ENCODE results near the gene TRAF1.
A peak's percentile ranks its signal among the peaks of the same experiment; 100 is the strongest.

Gene TRAF1

GRCh38 chr9:120929229-120929791, 2.7 kb upstream of the TRAF1 start:
- H3K4me1 ChIP-seq (ENCODE audit: insufficient read depth, low read length): peaks cover 12% of the 10 kb centered on the region; the same call in 1 of the 2 replicates
- H3K9ac ChIP-seq (ENCODE audit: low read depth, low read length): peak overlapping the region; percentile 68; the same call in 1 of the 2 replicates

DNA sequence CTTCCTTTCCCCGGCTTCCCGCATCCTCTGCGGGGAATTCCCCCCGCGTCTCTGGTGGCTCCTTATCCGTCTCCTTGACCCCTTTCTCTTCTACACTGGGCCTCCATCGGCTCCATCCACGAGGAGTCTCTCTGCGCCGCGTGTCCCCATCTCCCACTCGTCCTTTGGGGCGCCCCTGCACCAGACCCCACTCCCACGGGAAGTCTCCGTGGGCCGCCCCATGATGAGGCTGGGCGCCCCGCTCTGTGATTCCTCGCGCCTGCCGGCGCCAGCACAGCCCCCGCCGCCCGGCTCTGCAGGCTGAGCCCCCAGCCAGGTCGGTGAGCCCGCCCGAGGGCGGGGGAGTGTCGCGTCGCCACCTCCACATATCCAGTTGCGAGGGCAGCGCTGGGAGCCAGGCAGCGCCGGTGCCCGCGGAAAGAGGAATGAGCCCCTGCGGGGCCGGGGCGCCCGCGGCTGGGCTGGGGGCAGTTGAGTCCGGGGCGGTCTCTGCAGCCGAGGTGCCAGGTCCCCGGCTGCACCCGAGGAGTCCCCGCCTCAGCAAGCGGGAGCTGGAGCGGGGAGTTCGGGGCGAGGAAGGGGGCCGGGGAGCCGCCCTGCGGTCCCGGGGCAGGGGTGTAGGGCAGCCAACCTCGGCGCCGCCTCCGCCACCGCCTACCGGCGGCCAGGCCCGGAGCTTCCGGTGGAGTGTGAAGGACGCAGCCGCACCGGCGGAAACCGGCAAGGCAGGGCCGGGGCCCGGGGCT, 2.1 kb upstream of the TRAF1 start:
- peak overlapping the region; percentile 72 for H3K4me3 ChIP-seq (ENCODE audit: low read length)
- H3K9ac ChIP-seq (ENCODE audit: low read depth, low read length): peak overlapping the region; percentile 68; the same call in 1 of the 2 replicates
- peaks cover 11% of the 10 kb centered on the region; the same call in 1 of the 2 replicates for H3K27me3 ChIP-seq (ENCODE audit: insufficient read depth, low read length)
- H3K27ac ChIP-seq (ENCODE audit: low read length): no peak overlapping the region
- H3K36me3 ChIP-seq (ENCODE audit: insufficient read depth, low read depth, low read length): no peaks in the 10 kb centered on the region
- peaks cover 12% of the 10 kb centered on the region; the same call in 1 of the 2 replicates for H3K4me1 ChIP-seq (ENCODE audit: insufficient read depth, low read length)
- no peaks in the 10 kb centered on the region for H3K9me3 ChIP-seq (ENCODE audit: insufficient read depth, low read depth, low read length)

More at GRCh38 chr9:120929229-120929791, 2.7 kb upstream of the TRAF1 start:
- H3K4me3 ChIP-seq (ENCODE audit: low read length): peak overlapping the region; percentile 72
- no peaks in the 10 kb centered on the region for H3K9me3 ChIP-seq (ENCODE audit: insufficient read depth, low read depth, low read length)
- H3K36me3 ChIP-seq (ENCODE audit: insufficient read depth, low read depth, low read length): no peaks in the 10 kb centered on the region
- peaks cover 11% of the 10 kb centered on the region; the same call in 1 of the 2 replicates for H3K27me3 ChIP-seq (ENCODE audit: insufficient read depth, low read length)
- no peak overlapping the region for H3K27ac ChIP-seq (ENCODE audit: low read length)

DNA sequence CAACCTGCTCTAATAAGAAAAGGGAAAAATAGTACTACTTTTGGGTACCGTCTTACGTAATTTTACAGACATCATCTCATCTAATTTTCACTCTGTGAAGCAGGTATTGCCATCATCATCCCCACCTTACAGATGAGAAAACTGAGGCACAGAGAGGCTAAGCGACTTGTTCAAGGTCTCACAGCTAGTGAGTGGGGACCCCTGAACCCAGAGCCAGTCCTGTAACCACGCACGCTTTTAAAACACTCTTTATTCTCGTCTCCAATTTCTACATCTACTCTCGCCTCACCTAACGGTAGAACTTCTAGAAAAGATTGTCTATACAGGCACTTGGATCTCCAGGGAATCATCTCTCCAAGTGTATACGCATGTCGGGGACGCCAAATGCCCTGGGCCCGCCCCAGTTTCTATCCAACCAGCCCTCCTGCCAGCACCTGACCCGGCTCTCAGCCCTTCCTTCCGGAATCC, 1.5 kb upstream of the TRAF1 start:
- Histone ChIP-seq H3K9me3 (ENCODE audit: insufficient read depth, low read depth, low read length) (no peaks in the 10 kb centered on the region), H3K27me3 (ENCODE audit: insufficient read depth, low read length) (peaks cover 11% of the 10 kb centered on the region; the same call in 1 of the 2 replicates), H3K9ac (ENCODE audit: low read depth, low read length) (peak overlapping the region; percentile 68; the same call in 1 of the 2 replicates), H3K27ac (ENCODE audit: low read length) (no peak overlapping the region), H3K4me3 (ENCODE audit: low read length) (peak overlapping the region; percentile 72), H3K36me3 (ENCODE audit: insufficient read depth, low read depth, low read length) (no peaks in the 10 kb centered on the region), H3K4me1 (ENCODE audit: insufficient read depth, low read length) (peaks cover 12% of the 10 kb centered on the region; the same call in 1 of the 2 replicates)

- Histone ChIP-seq H3K4me3 (ENCODE audit: low read length) (no peak overlapping the region), H3K36me3 (ENCODE audit: insufficient read depth, low read depth, low read length) (no peaks in the 10 kb centered on the region), H3K9ac (ENCODE audit: low read depth, low read length) (no peak overlapping the region), H3K27me3 (ENCODE audit: insufficient read depth, low read length) (peaks cover 11% of the 10 kb centered on the region; the same call in 1 of the 2 replicates), H3K4me1 (ENCODE audit: insufficient read depth, low read length) (peaks cover 12% of the 10 kb centered on the region; the same call in 1 of the 2 replicates), H3K9me3 (ENCODE audit: insufficient read depth, low read depth, low read length) (no peaks in the 10 kb centered on the region), H3K27ac (ENCODE audit: low read length) (no peak overlapping the region)
These were observed 846 bp upstream of the TRAF1 start for GRCh38 chr9:120927269-120928014.

GRCh38 chr9:120925535-120926396, 830 bp downstream of the TRAF1 start:
- H3K4me1 ChIP-seq (ENCODE audit: insufficient read depth, low read length): peaks cover 12% of the 10 kb centered on the region; the same call in 1 of the 2 replicates
- H3K4me3 ChIP-seq (ENCODE audit: low read length): no peak overlapping the region
- peaks cover 11% of the 10 kb centered on the region; the same call in 1 of the 2 replicates for H3K27me3 ChIP-seq (ENCODE audit: insufficient read depth, low read length)
- no peak overlapping the region for H3K27ac ChIP-seq (ENCODE audit: low read length)
- H3K9ac ChIP-seq (ENCODE audit: low read depth, low read length): no peak overlapping the region
- no peaks in the 10 kb centered on the region for H3K36me3 ChIP-seq (ENCODE audit: insufficient read depth, low read depth, low read length)
- H3K9me3 ChIP-seq (ENCODE audit: insufficient read depth, low read depth, low read length): no peaks in the 10 kb centered on the region

DNA sequence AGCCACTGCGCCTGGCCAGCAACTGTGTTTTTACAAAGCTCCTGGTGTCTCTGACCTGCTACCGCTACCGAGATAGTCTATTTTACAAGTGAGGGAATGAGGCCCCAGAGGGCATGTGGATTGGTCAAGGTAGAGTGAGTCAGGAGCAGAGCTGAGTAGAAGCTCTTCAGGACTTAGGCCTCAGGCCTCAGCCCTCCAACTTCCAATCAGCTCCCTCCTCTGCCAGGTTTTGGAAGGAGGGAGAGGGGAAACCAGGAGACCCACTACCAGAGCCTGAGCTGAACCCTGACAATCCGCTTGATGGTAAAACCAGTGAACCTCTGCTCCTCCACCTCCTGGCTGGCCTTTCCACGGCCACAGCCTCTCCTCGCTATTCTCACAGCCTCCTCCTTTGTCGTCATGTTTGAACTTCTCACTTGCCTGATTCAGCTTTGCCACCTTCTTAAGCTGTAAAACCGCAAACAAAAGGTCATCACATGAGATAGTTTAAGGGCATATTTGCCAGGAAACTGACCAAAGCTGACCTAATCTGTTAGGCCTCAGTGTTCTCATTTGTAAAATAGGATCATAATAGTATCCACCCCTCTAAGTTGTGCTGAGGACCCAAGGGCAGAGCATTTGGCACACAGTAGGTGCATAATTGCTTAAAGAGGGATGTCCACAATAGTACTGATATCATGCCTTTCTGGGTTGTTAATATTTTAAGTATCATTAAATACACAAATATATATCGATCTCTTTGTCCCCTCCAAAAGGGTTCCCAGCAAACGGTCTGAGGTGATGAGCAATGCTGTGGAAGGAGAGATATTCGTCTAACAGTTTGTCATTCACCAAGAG, 1.7 kb downstream of the TRAF1 start:
- Histone ChIP-seq H3K9ac (ENCODE audit: low read depth, low read length) (no peak overlapping the region), H3K4me3 (ENCODE audit: low read length) (no peak overlapping the region), H3K27ac (ENCODE audit: low read length) (no peak overlapping the region), H3K4me1 (ENCODE audit: insufficient read depth, low read length) (peaks cover 16% of the 10 kb centered on the region; the same call in 1 of the 2 replicates), H3K27me3 (ENCODE audit: insufficient read depth, low read length) (peaks cover 11% of the 10 kb centered on the region; the same call in 1 of the 2 replicates), H3K9me3 (ENCODE audit: insufficient read depth, low read depth, low read length) (no peaks in the 10 kb centered on the region), H3K36me3 (ENCODE audit: insufficient read depth, low read depth, low read length) (no peaks in the 10 kb centered on the region)

- Histone ChIP-seq H3K4me1 (ENCODE audit: insufficient read depth, low read length) (peaks cover 13% of the 10 kb centered on the region; the same call in 1 of the 2 replicates), H3K9me3 (ENCODE audit: insufficient read depth, low read depth, low read length) (no peaks in the 10 kb centered on the region), H3K4me3 (ENCODE audit: low read length) (no peak overlapping the region), H3K9ac (ENCODE audit: low read depth, low read length) (no peak overlapping the region), H3K36me3 (ENCODE audit: insufficient read depth, low read depth, low read length) (no peaks in the 10 kb centered on the region), H3K27me3 (ENCODE audit: insufficient read depth, low read length) (peaks cover 11% of the 10 kb centered on the region; the same call in 1 of the 2 replicates), H3K27ac (ENCODE audit: low read length) (no peak overlapping the region)
These were observed 2.8 kb downstream of the TRAF1 start for GRCh38 chr9:120923620-120924328.

GRCh38 chr9:120922404-120923195, 4.0 kb downstream of the TRAF1 start:
- no peak overlapping the region for H3K4me3 ChIP-seq (ENCODE audit: low read length)
- H3K36me3 ChIP-seq (ENCODE audit: insufficient read depth, low read depth, low read length): no peaks in the 10 kb centered on the region
- peaks cover 13% of the 10 kb centered on the region; the same call in 1 of the 2 replicates for H3K4me1 ChIP-seq (ENCODE audit: insufficient read depth, low read length)
- H3K9me3 ChIP-seq (ENCODE audit: insufficient read depth, low read depth, low read length): no peaks in the 10 kb centered on the region
- H3K27me3 ChIP-seq (ENCODE audit: insufficient read depth, low read length): peaks cover 2% of the 10 kb centered on the region; the same call in 1 of the 2 replicates
- no peak overlapping the region for H3K27ac ChIP-seq (ENCODE audit: low read length)
- H3K9ac ChIP-seq (ENCODE audit: low read depth, low read length): no peak overlapping the region

DNA sequence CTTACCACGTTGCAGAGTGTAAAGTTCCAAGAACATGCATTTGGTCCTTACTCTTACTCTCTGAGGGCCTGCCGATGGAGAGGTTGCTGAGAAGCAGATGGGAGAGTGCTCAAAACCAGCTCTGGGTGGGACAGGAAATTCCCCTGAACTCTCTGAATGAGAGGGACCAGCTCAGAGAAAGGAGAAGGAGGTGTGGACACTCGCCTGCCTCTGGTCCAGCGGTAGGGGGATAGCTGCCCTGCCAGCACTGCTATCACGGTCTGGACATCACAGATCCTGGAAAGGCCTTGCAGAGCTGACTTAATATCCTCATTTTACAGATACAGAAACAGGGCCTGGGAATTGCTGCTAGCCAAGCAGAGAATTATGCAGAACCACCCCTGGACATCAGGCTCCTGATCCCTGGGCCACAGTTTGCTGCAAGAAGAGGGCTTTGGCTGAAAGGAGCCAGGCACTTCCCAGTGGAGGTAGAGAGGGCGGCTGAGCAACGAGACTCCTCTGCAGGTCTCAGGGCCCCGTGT, 4.9 kb downstream of the TRAF1 start:
- H3K4me1 ChIP-seq (ENCODE audit: insufficient read depth, low read length): peaks cover 13% of the 10 kb centered on the region; the same call in 1 of the 2 replicates
- no peak overlapping the region for H3K9ac ChIP-seq (ENCODE audit: low read depth, low read length)
- no peaks in the 10 kb centered on the region for H3K27me3 ChIP-seq (ENCODE audit: insufficient read depth, low read length)
- no peak overlapping the region for H3K4me3 ChIP-seq (ENCODE audit: low read length)
- no peak overlapping the region for H3K27ac ChIP-seq (ENCODE audit: low read length)
- H3K9me3 ChIP-seq (ENCODE audit: insufficient read depth, low read depth, low read length): no peaks in the 10 kb centered on the region
- H3K36me3 ChIP-seq (ENCODE audit: insufficient read depth, low read depth, low read length): no peaks in the 10 kb centered on the region

Measured in iPS-20b (cell line).